HepG2 (cell line): ENCODE measurements around the gene BDP1. TPM values are rescaled to one million over a fixed set of nuclear protein-coding genes. Genes with fewer than 3 reads are reported as not detected.

Experiments used
- ATAD3A ChIP-seq: sonication (generic); formaldehyde crosslinking; IDR thresholded peaks from 2 replicates; pipeline ENCODE4 v1.4.0; 2020; ENCODE audit warnings: missing genetic modification reagents
- HOMEZ ChIP-seq: IDR thresholded peaks from 2 replicates; pipeline ENCODE4 v1.6.1; 2016; ENCODE audit warnings: low read depth
- MATR3 ChIP-seq: sonication (generic); formaldehyde crosslinking; IDR thresholded peaks from 2 replicates; pipeline ENCODE4 v1.4.0; 2020; ENCODE audit warnings: missing genetic modification reagents
- NR2F2 ChIP-seq: IDR thresholded peaks from 2 replicates; pipeline ENCODE4 v1.6.1; 2012; ENCODE audit warnings: low read depth, inconsistent platforms, borderline replicate concordance
- PHF8 ChIP-seq: sonication (generic); formaldehyde crosslinking; IDR thresholded peaks from 2 replicates; pipeline ENCODE4 v1.5.0; 2020; ENCODE audit warnings: missing genetic modification reagents
- ZBTB4 ChIP-seq: sonication (generic); formaldehyde crosslinking; IDR thresholded peaks from 2 replicates; pipeline ENCODE4 v1.4.0; 2020; ENCODE audit warnings: missing genetic modification reagents, mild to moderate bottlenecking, borderline replicate concordance
- ZNF274 ChIP-seq: sonication (generic); formaldehyde crosslinking; IDR thresholded peaks from 2 replicates; pipeline ENCODE4 v1.5.1; 2020; ENCODE audit warnings: mild to moderate bottlenecking, missing genetic modification reagents
- ZNF318 ChIP-seq: sonication (generic); formaldehyde crosslinking; IDR thresholded peaks from 2 replicates; pipeline ENCODE4 v1.4.0; 2020; ENCODE audit warnings: mild to moderate bottlenecking, missing genetic modification reagents
- ZNF552 ChIP-seq: sonication (generic); formaldehyde crosslinking; IDR thresholded peaks from 2 replicates; pipeline ENCODE4 v1.9.0; 2022; ENCODE audit warnings: missing genetic modification reagents, mild to moderate bottlenecking, borderline replicate concordance
- ZNF839 ChIP-seq: sonication (generic); formaldehyde crosslinking; IDR thresholded peaks from 2 replicates; pipeline ENCODE4 v1.4.0; 2020; ENCODE audit warnings: missing genetic modification reagents, mild to moderate bottlenecking, borderline replicate concordance
- polyA plus RNA-seq, 8 experiments: library from polyadenylated mRNA; depleted of rRNA in 3 of 8; stranded (reverse) in 7 of 8; unstranded in 1 of 8; fragments of >200 nt; fragmentation: Illumina TruSeq in 4 of 8; extraction: Trizol in 4 of 8; gene quantifications; 2 replicates each; pipeline versions ENCODE4 v1.2.1 to v1.2.3, GENCODE V29; 2011 to 2016; ENCODE audit warnings: low read depth in 4 of 8, missing spikeins in 1 of 8, mixed read lengths in 1 of 8; ENCODE audit not compliant: insufficient read depth in 1 of 8
- total RNA-seq, 5 experiments: library from RNA; depleted of rRNA; stranded (reverse); fragments of >200 nt; fragmentation: Illumina TruSeq; extraction: Trizol; gene quantifications; 2 replicates each; pipeline ENCODE4 v1.2.3, GENCODE V29; 2016; ENCODE audit warnings: low read depth in 1 of 5
- TF ChIP-seq, protein P1 (sequence below): sonication (generic); formaldehyde crosslinking; IDR thresholded peaks from 2 replicates; pipeline ENCODE4 v1.5.1; 2020; ENCODE audit warnings: mild to moderate bottlenecking, missing genetic modification reagents

BDP1 gene
- total and polyA plus RNA-seq, 2 of the 13 experiments (the other 11 are each of a cell fraction or from before 2014, with no cell fraction given) = 10.2 to 22.4 TPM

DNA sequence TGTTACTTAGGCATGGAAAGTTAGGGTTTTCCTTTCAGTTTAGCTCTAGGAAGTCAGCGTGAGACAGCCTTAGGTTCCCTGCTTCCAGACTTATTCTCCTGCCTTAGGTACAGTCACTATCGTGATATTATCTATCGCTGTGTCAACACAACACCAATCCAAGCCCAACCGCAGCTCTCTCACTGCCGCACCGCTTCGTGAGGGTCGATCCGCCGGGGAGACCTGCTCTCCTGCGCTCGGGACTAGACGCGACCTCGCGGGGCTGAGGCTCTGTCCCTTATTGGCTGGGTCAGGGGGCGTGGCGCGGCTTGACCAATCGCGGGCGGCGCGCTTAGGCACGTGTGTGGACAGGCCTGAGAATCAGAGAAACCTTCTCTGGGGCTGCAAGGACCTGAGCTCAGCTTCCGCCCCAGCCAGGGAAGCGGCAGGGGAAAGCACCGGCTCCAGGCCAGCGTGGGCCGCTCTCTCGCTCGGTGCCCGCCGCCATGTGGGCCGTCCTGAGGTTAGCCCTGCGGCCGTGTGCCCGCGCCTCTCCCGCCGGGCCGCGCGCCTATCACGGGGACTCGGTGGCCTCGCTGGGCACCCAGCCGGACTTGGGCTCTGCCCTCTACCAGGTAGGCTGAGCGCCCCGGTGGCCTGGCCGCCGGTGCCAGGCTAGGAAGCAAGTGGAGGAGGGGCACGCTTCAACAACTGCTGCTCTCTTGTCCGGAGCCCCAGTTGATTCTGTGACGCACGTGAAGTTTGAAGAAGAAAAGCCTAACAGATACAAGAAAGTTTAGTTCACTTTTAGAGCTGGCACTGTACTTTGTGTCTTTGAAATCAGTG, 131.7 kb downstream of the BDP1 start, which contains the start of gene MCCC2 (continued):
- peak; percentile 42; the same call in 1 of the 2 replicates for TF ChIP-seq HOMEZ (CRISPR knock-in tag)
- no peak; the same call in 1 of the 2 replicates for TF ChIP-seq NR2F2
- peak; percentile 67 for TF ChIP-seq ZNF274
- no peak for TF ChIP-seq ATAD3A (CRISPR knock-in tag)
- TF ChIP-seq ZBTB4 (CRISPR knock-in tag) = no peak
- peak; percentile 84; the same call in 1 of the 2 replicates for TF ChIP-seq ZNF318
- TF ChIP-seq, protein P1, sequence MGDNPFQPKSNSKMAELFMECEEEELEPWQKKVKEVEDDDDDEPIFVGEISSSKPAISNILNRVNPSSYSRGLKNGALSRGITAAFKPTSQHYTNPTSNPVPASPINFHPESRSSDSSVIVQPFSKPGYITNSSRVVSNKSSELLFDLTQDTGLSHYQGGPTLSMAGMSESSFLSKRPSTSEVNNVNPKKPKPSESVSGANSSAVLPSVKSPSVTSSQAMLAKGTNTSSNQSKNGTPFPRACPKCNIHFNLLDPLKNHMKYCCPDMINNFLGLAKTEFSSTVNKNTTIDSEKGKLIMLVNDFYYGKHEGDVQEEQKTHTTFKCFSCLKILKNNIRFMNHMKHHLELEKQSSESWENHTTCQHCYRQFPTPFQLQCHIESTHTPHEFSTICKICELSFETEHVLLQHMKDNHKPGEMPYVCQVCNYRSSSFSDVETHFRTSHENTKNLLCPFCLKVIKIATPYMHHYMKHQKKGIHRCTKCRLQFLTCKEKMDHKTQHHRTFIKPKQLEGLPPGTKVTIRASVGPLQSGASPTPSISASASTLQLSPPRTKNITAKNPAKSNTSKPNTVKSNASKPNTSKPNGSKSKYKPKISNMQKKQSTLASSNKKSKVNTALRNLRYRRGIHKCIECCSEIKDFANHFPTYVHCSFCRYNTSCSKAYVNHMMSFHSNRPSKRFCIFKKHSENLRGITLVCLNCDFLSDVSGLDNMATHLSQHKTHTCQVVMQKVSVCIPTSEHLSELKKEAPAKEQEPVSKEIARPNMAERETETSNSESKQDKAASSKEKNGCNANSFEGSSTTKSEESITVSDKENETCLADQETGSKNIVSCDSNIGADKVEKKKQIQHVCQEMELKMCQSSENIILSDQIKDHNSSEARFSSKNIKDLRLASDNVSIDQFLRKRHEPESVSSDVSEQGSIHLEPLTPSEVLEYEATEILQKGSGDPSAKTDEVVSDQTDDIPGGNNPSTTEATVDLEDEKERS (CRISPR knock-in tag) = no peak
- TF ChIP-seq ZNF552 (CRISPR knock-in tag) = peak; percentile 32; the same call in 1 of the 2 replicates
- no peak for TF ChIP-seq MATR3 (CRISPR knock-in tag)
- TF ChIP-seq PHF8 (CRISPR knock-in tag) = peak; percentile 97
- no peak for TF ChIP-seq ZNF839 (CRISPR knock-in tag)
